ENCODE measurements around the gene TSTD1.

- no peak for TF ChIP-seq POLR2AphosphoS5 (IDR thresholded peaks at IDR 0.05; ENCODE audit: borderline replicate concordance, low read depth, low read length)
- no peak for TF ChIP-seq EZH2 (IDR thresholded peaks at IDR 0.05)
- no peak for TF ChIP-seq FOXP2 (optimal IDR thresholded peaks at IDR 0.05; ENCODE audit: control extremely low read depth, extremely low read length, insufficient read depth)
These were observed 45.1 kb downstream of the TSTD1 start for GRCh38 chr1:160993544-160994193.
